ENCODE measurements around the gene EFTUD2. TPM values are rescaled to one million over a fixed set of nuclear protein-coding genes. Genes with fewer than 3 reads are reported as not detected.

The EFTUD2 gene
- 91.2 and 160 TPM in 2 replicates for total RNA-seq

GRCh38 chr17:44899074-44899782 lies at the start of gene EFTUD2:
EFTUD2 (minus strand) TSS chr17:44899445; CDS start chr17:44894521, 4,924 bp downstream.

DNA sequence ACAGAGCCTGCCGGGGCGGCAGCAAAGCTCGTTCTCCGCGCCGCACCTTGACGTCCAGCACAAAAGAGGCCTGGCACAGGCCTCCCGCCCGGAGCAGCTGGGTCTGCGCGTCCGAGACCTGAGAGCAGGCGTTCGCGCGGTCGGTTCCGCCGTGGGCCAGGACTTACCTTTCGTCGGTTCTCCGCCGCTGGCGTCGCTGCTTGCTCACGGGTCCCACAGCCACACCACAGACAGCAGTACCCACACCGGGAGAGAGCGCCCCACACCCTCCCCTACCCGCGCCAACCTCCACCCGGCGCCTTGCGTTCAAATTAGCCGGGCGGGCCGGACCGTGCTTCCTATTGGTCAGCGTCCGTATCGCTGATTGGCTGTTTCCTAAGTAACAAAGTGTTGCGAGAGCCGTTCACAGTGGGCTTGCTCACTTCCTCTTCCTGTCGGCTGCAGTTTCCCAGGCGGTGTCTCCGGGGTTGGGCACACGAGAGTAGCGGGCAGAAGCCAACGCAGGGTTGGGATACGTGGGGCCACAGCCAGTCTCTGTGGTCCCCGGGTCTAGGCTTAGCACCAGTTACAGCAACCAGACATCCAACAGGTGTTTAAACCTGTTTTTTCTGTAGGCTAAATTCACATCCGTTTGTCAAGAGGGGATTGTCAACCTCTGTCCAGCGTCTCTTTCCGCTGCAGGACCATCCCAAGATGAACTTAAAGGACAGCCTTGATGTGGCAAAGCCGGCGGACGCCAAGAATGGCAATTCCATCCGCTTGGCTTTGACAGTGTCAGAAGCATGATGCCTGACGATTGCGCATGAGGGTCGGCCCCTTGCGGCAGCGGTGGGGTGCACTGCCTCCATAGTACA lies 48.4 kb upstream of the EFTUD2 start, which contains the start of gene KIF18B:
TSS of gene KIF18B (minus strand) at position 313 of the 854 bp plus-strand sequence. CDS start 11,429 bp downstream, outside the sequence.

DNA sequence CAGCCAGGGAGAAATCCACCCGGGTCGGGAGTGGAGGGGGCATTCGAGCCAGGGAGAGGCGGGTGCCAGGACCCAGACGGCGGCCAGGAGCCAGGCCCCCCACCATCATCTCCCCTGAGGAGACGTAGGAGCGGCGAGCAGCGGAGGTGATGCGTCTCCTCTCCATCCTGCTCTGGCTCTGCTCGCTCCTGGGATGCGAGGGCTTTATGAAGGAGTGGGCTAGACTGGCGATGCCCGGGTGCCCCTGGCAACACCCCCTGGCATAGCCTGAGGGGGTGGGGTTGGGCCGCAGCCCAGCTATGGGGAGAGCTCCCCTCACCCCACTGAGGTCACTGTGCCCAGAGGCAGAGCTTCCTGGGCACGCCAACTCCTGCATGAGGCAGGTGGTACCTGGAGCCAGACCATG lies 16.1 kb upstream of the EFTUD2 start, which contains the start of gene GFAP:
TSS of gene GFAP (minus strand) at position 180 of the 406 bp plus-strand sequence. CDS start at position 166, 14 bp downstream.

GRCh38 chr17:44847586-44847985 lies 51.7 kb downstream of the EFTUD2 start, which contains the start of gene HIGD1B:
HIGD1B (plus strand) TSS chr17:44847883; CDS start chr17:44848153, 270 bp downstream.

DNA sequence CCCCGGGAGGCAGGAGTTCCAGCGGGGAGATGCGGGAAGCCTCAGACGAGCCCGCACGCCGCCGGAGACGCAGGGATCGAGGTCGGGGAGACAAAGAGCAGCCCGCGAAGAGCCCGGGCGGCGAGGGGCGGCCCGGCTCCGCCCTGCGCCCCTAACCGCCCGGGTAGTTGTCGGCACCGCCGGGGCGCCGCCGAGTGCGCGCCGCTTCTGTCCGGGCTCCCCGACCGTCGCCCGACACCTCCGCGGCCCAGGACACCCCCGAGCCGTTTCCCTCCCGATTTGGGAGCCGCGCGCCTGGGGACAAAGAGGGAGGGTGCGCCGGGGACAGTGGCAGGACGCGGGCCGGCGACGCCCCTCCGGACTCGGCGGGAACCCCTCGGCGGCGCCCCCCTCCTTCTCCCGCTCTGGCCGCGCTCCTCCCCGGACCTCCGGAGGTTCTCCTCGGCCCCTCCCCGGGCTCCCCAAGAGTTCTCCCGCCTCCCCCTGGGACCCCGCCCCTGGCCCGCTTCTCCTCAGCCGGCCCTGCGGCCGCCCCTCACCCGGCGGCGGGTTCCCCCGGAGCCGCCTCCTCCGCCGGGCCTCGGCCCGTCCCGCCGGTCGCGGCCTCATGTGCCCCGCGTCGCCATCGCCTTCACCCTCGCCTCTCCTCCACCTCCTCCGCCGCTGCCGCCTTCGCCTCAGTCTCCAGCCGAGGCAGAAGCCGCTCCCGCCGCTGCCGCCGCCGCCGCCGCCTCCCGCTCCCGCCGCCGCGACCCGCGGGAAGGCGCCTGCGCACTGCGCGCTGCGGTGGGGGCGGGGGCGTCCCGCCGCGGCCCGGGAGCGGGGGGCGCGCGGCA lies 69.5 kb downstream of the EFTUD2 start, which contains the start of gene GJC1:
TSS of gene GJC1 (minus strand) at position 765 of the 836 bp plus-strand sequence. CDS start 24,470 bp downstream, outside the sequence.

Other genes starting within 250 kb of the EFTUD2 start
- under 0.01 TPM in 1 of 2 replicates, not detected in the other for gene MEIOC, start 243.0 kb downstream of the EFTUD2 start, total RNA-seq
- 41.2 and 47.8 TPM in 2 replicates for gene CCDC43, start 209.7 kb downstream of the EFTUD2 start, total RNA-seq
- gene DBF4B, start 190.8 kb downstream of the EFTUD2 start, total RNA-seq: 0.34 and 1.4 TPM in 2 replicates
- gene ADAM11, start 140.5 kb downstream of the EFTUD2 start, total RNA-seq: under 0.01 TPM in 2 replicates
- gene GJC1, start 69.2 kb downstream of the EFTUD2 start, total RNA-seq: 1.5 and 6.5 TPM in 2 replicates
- gene HIGD1B, start 51.6 kb downstream of the EFTUD2 start, total RNA-seq: not detected in 2 replicates
- gene GFAP, start 16.1 kb upstream of the EFTUD2 start, total RNA-seq: under 0.01 TPM in 1 of 2 replicates, not detected in the other
- under 0.01 TPM in 1 of 2 replicates, not detected in the other for gene KIF18B, start 48.3 kb upstream of the EFTUD2 start, total RNA-seq
- gene C1QL1, start 68.9 kb upstream of the EFTUD2 start, total RNA-seq: under 0.01 and 0.07 TPM in 2 replicates
- gene DCAKD, start 152.2 kb upstream of the EFTUD2 start, total RNA-seq: 33.2 and 80.1 TPM in 2 replicates
- gene NMT1, start 161.9 kb upstream of the EFTUD2 start, total RNA-seq: 64.9 and 152 TPM in 2 replicates
- 43.4 and 185 TPM in 2 replicates for gene PLCD3, start 233.1 kb upstream of the EFTUD2 start, total RNA-seq
- 4.6 and 5.5 TPM in 2 replicates for gene ACBD4, start 236.2 kb upstream of the EFTUD2 start, total RNA-seq
- gene HEXIM1, start 249.0 kb upstream of the EFTUD2 start, total RNA-seq: 11.6 and 19.9 TPM in 2 replicates

Data from nasal cavity respiratory epithelium epithelial cell of viscerocranial mucosa (primary cell).